ENCODE data around the gene CIPC. TPM values are rescaled to one million over a fixed set of nuclear protein-coding genes. Genes with fewer than 3 reads are reported as not detected.

The CIPC gene
- polyA plus RNA-seq, 1 experiment = 15.5 TPM

DNA sequence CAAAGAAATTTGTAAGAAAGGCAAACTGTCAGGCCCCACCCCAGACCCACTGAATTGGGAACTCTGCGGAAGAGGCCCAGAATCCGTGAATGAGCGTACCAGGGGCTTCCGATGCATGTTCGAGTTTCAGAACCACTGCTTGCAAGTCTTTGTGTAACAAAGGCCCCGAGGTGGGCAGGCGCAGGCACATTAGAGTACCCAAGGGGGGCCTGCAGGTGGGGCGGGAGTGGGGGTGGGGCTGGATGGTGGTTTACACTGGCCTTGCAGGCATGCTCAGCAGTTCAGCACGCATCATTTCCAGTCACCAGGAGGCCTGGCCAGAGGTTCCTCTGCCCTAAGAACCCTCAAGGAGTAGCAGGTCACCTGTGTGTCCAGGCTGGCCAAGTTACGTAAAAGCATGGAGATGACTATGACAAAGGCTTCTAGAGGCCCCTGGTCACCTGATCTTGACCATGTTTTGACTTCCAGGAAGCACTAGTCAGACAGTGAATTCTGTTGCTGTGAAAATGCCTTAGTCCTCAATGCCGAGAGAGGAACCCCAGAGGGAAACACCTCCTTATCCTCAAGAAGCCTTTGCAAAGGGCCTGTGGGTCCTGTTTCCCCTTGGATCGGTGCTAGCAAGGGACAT is 36.3 kb upstream of the CIPC start:
- Histone ChIP-seq H3K36me3 (ENCODE audit: control insufficient read depth, insufficient read depth, low read length) (no peaks in the 10 kb centered on the region), H3K27me3 (ENCODE audit: control insufficient read depth, insufficient read depth, low read length) (no peaks in the 10 kb centered on the region), H3K4me3 (ENCODE audit: low read depth, low read length) (no peak overlapping the region)
- CTCF ChIA-PET = interaction anchor here (1.8 to 5.2 kb wide), 7 partner anchors 8 to 186 kb away, joined by 7 to 47 read pairs (median 29); no protein-coding TSS in a partner anchor
- TF ChIP-seq, protein P1, sequence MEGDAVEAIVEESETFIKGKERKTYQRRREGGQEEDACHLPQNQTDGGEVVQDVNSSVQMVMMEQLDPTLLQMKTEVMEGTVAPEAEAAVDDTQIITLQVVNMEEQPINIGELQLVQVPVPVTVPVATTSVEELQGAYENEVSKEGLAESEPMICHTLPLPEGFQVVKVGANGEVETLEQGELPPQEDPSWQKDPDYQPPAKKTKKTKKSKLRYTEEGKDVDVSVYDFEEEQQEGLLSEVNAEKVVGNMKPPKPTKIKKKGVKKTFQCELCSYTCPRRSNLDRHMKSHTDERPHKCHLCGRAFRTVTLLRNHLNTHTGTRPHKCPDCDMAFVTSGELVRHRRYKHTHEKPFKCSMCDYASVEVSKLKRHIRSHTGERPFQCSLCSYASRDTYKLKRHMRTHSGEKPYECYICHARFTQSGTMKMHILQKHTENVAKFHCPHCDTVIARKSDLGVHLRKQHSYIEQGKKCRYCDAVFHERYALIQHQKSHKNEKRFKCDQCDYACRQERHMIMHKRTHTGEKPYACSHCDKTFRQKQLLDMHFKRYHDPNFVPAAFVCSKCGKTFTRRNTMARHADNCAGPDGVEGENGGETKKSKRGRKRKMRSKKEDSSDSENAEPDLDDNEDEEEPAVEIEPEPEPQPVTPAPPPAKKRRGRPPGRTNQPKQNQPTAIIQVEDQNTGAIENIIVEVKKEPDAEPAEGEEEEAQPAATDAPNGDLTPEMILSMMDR (IDR thresholded peaks at IDR 0.05; ENCODE audit: insufficient read depth, low read depth, low read length) = no peak
- POLR2A ChIA-PET = no interaction called here
- no peak for DNase-seq (ENCODE audit: low read depth)

DNA sequence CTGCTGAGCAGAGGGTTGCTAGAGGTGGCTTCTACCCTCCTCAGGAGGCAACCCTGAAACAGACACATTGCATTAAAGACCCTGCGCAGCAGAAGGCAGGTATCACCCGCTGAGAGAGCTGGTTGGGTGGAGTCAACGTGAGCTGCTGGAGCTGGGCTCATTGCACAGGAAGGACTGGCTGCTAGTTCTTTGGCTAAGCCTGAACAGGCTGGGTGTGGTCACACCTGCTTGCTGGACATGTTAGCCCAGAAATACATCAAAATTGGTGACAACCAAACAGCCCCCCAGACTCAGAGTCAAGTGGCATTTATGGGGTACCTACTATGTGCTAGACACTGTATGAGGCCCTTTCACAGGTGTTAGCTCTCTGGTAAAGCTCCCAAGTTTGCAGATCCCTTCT is 35.8 kb upstream of the CIPC start:
- CTCF ChIA-PET = interaction anchor here (1.2 to 5.2 kb wide), 7 partner anchors 8 to 187 kb away, joined by 4 to 47 read pairs (median 12); no protein-coding TSS in a partner anchor
- POLR2A ChIA-PET = interaction anchor here (0.7 kb wide), 1 partner anchor 140 kb away, joined by 4 read pairs; no protein-coding TSS in a partner anchor

DNA sequence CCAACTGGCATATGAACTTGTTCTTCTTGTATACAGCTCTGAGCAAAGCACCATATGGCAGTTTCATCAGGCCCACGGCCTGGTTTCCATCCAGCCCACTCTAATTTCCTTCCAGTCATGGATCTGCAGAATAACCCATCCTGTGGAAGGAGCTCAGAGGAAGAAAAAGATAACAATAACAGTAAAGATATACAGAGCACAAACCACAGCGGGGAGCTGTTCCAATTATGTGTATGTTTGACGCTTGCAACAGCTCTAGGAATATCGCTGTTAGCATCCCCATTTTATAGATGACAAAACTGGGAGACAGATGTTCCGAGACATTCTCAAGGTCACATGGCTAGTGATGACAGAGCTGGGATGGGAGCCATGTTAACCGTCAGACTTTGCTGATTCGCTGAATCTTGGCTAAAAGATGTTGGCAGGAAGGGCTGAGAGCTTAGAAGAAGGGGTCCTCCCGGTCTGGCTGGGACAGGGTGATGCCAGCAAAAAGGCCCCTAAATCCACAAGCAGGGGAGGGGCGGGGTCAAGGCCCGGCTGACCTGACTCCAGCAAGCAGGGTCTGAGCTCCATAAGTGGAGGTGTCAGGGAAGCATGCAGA is 34.4 kb upstream of the CIPC start:
- Histone ChIP-seq H3K36me3 (ENCODE audit: control insufficient read depth, insufficient read depth, low read length) (no peaks in the 10 kb centered on the region), H3K4me3 (ENCODE audit: low read depth, low read length) (no peak overlapping the region), H3K27me3 (ENCODE audit: control insufficient read depth, insufficient read depth, low read length) (no peaks in the 10 kb centered on the region)
- ChIA-PET CTCF (interaction anchor here (1.0 to 5.2 kb wide), 10 partner anchors 10 to 190 kb away, joined by 3 to 47 read pairs (median 6); partner anchors contain the start of gene IRF2BPL), POLR2A (interaction anchor here (0.6 kb wide), 1 partner anchor 30 kb away, joined by 6 read pairs; no protein-coding TSS in a partner anchor)
- no peak for DNase-seq (ENCODE audit: low read depth)
- TF ChIP-seq, protein P1 (IDR thresholded peaks at IDR 0.05; ENCODE audit: insufficient read depth, low read depth, low read length) = no peak

More for the DNA sequence above, 35.8 kb upstream of the CIPC start:
- H3K36me3 ChIP-seq (ENCODE audit: control insufficient read depth, insufficient read depth, low read length) = no peaks in the 10 kb centered on the region
- no peak for DNase-seq (ENCODE audit: low read depth)
- H3K27me3 ChIP-seq (ENCODE audit: control insufficient read depth, insufficient read depth, low read length) = no peaks in the 10 kb centered on the region
- TF ChIP-seq, protein P1 (IDR thresholded peaks at IDR 0.05; ENCODE audit: insufficient read depth, low read depth, low read length) = no peak
- no peak overlapping the region for H3K4me3 ChIP-seq (ENCODE audit: low read depth, low read length)

DNA sequence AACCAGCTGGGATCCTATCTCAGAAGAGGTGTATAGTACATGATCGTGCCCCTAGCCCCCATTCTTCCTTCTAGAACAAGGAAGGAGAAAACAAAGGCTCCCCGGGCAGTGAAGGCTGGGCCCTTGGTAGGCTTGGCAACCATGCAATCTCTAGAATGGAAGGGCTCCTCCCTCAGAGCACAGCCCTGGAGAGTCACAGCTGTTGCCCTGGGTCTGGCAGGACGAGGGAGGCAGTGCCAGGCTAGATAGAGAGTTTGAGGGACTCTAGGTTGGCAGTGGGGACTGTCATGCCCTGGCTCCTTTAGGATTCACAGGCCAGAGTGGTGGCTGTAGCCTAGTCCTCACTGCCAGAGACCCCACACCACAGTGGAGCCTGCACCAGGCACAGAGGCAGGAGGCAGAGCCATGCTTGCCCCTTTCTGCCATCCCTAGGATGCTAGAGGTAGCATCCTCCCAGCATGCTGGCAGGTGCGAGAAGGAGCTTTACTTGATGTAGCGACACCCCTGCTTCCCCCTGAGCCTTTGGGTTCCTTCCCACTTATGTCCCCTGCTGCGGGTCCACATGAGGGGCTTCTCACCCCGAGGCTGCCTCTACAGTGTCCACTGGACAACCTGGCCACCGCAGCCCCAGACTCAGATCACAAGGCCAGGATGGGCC is 33.4 kb upstream of the CIPC start:
- Histone ChIP-seq H3K4me3 (ENCODE audit: low read depth, low read length) (no peak overlapping the region), H3K36me3 (ENCODE audit: control insufficient read depth, insufficient read depth, low read length) (no peaks in the 10 kb centered on the region), H3K27me3 (ENCODE audit: control insufficient read depth, insufficient read depth, low read length) (no peaks in the 10 kb centered on the region)
- DNase-seq (ENCODE audit: low read depth) = no peak
- ChIA-PET CTCF (interaction anchor here (0.7 to 5.2 kb wide), 10 partner anchors 11 to 191 kb away, joined by 3 to 47 read pairs (median 5); no protein-coding TSS in a partner anchor), POLR2A (no interaction called here)
- TF ChIP-seq, protein P1 (IDR thresholded peaks at IDR 0.05; ENCODE audit: insufficient read depth, low read depth, low read length) = no peak

All from BJ (cell line).